HL-60/S4 treated with phorbol 12-myristate 13-acetate at 8.2 ng/mL for 4 days and 3 days (cell line): Measurements from ENCODE around the gene FTO.

ENCODE experiments used
- in situ Hi-C: fragments of 300-500 bp; cut with MboI; formaldehyde crosslinking; loops from 2 replicates; pipeline ENCODE4 v1.15.0; 2022; ENCODE audit warnings: low sequenced_read_pairs

FTO gene

DNA sequence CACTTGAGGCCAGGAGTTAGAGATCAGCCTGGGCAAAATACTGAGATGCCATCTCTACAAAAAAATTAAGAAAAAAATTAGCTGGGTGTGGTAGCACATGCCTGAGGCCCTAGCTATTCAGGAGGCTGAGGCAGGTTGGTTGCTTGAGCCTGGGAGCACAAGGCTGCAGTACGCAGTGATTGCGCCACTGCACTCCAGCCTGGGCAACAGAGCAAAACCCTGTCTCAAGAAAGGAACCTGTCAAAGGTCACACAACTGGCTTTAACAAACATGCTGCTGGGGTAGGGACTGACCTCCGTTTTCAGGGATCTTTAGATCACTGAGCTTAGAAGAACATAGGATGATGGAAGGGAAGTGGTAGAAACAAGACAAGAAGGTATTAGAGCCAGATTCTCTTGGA, 487.6 kb downstream of the FTO start:
- in situ Hi-C loops, result no loop called here

DNA sequence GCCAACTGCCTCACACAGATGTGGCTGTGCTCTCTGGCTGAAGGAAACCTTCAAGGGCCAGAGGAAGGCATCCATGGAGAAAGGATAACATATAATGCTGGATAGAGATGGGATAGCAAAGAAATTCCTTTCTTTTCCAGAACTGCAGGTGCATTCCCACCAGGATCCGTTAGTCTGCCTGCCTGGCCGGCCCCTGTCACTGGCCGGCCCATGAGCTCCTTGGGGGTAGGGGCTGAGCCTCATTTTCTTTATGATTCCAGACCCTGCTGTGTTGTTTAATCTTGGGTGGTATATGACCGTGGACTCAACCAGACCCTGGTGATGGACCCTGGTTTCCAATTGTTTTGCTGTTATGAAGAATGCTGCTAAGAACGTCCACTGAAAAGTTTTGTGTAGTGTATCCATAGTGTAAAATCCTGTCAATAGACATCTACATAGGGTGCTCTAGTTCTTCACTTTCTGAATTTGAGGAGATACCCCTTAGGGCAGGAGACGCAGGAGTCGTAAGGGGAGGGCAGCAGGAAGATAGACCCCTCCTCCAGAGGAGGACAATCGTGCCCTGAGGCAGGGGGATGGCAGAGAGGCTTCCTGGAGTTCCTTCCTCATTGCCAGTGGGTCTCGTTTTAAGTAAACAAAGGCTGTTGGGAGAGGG, 489.2 kb downstream of the FTO start:
- in situ Hi-C loops, result no loop called here

DNA sequence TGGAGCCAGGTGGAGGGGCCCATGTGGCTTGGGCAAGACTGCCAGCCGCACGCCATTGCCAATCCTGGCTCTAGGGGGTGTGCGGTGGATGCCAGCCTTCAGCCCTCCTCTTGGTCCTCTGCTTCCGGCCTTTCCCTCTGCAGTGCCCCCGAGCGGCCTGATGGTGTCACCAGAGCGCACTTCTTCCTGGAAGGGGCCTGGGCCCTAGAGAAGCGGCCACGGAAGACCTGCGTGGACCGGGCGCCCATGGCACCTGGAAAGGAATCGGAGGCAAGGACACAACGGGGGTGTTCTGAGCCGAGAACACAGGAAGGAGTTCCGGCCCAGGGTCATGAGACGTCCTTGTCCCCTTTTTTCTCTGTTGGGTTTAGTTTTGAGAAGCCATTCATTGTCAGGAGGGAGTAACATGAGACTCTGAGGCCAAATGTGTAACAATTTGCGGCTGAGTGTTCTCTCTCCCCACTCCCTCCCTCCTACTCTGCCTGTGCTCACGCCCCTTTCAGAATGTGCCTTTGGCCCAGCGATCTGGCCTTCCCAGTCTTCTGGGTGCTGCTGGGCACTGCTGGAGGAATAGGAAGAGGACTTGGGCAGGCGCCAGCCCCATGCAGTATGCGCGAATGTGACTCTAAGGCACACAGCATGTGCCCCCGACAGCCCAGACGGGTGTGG, 489.8 kb downstream of the FTO start:
- in situ Hi-C loops, result no loop called here

DNA sequence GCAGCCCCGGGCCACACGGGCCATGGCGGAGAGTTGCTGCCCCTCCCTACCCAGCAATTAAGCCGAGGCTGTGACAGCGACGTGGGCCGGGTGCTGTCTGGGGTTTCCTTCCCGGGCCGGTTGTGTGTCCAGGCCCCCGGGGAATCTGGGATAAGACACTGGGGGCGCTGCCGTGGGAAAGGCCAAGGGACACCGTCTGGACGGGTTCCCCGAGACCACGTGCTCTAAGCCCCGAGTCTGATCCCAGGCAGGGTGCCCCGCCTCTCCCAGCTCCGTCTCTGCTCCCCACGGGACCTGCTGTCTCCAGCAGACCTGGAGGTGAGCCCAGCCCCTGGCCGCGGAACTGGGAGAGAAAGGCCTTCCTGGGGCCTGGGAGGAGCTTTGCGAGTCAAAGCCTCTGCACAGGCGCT, 490.4 kb downstream of the FTO start:
- in situ Hi-C loops, result no loop called here

DNA sequence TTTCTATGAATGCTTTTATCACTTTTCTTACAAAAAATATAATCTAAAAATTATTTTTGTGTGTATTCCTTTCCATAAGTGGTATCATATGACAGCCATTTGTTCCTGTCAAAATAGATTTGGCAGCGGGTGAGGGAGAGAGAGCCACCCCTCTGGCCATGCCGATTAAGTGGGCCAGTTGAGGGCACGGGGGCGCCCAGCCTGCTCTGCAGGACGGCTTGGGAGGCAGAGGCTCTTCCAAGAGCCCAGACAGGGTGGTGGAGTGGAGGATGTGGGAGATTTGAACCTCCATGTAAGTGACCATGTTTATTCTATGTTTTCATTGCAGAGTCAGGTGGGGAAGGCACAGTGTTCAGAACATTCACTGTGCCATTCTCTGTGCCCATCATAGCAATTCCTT, 493.8 kb downstream of the FTO start:
- in situ Hi-C loops, result no loop called here

DNA sequence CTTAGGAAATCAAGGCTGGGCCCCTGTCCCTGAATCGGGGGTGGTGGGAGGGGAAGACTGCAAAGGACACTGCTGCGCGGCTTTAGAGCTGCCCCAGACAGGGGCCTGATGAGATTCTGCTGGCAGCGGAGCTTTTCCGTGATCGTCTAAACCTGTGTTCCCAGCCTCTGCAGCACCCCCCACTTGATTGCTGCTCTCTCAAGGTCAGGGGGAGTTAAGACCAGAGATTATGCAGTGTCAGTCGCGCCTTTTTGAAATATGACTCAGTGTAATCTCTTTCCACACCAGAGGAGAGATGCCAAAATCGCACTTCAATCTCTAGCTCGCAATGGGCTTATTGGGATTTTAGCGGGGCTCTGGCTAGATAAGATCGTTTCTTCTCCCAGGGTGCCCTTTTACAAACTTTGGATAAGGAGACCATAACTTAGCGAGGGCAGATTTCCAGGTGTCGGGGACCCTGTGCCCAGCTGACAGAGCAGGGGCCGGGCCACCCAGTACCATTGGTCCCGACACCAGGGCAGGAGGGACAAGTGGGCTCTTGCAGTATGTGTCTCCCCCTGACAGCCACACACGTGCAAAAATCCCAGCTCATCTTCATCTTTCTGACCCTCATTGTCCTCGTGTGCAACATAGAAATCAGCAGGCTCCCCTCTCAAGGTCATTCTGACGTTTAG, 495.7 kb downstream of the FTO start:
- in situ Hi-C loops, result no loop called here

DNA sequence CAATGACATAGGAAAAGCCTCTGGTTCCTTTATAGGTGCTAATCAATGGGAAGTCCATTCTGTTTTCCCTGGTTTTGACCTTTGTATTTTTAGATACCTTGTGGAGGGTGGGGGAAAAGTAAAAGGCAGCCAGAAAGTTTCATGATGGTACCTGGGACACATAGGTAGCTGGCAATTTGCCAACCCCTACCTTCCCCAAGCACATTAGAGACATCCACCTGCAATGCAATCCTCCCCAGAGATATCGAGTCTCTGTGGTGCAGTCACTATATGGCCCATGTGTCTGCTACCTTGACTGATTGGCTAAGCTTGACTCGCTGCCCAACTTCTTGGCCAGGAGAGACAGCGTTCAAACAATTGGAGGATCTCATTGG, 496.2 kb downstream of the FTO start:
- in situ Hi-C loops, result no loop called here

DNA sequence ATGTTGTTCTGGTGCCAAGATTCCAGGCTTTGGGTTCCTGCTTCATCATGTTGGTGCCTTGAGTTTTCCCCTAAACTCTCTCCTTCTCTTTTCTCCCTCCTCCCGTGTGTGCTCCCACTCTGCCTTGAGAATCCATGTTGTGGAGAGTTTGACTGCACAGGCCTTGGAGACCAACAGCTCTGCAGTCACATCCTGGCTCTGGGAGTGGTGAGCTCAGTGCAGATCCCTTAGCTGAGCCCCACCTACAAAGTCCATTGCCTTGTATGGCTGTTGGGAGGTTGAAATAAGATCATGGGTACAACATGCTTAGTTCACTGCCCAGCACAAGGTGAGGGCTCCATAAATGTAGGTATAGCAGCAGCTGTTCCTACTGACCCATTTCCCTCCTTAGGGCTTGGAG, 496.8 kb downstream of the FTO start:
- in situ Hi-C loops, result no loop called here

DNA sequence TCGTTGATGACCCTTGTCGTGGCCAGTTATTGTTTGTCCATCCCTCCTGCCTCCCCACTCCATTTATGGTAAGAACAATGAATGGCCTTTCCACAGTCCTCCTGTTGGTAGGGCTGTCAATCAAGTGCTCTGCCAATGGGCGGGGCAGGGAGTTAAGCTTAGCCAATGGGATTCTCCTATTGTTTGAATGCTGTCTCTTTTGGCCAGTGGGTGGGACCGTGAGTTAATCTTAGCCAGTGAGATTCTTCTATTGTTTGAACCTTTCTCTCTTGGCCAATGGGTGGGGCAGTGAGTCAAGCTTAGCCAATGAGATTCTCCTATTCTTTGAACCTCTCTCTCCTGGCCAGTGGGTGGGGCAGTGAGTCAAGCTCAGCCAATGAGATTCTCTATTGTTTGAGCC, 497.2 kb downstream of the FTO start:
- in situ Hi-C loops, result no loop called here
